HCT116 (cell line): ENCODE data around the gene CCDC71. TPM values are rescaled to one million over a fixed set of nuclear protein-coding genes. Genes with fewer than 3 reads are reported as not detected.

ENCODE experiments used
- ATAC-seq: fragments of 200-7000 bp; cut with Tn5 transposase; 2 replicates; pipeline ENCODE4 v1.9.1; 2020; ENCODE audit warnings: mild to moderate bottlenecking, moderate library complexity
- BruUV-seq: library from RNA; stranded (reverse); fragments of 400-500 nt; replicated peaks from 2 replicates; lab custom pipeline; 2021; lab: Mats Ljungman, UMichigan
- CTCF ChIA-PET: fragments of 300-600 bp; sonication (Branson Sonifier 250); formaldehyde crosslinking; loops from one replicate; lab custom pipeline; 2021; ENCODE audit warnings: antibody characterized with exemption; lab: Charles Lee
- POLR2A ChIA-PET: fragments of 300-600, 350-600 bp; sonication (Branson Sonifier 250); formaldehyde crosslinking; loops from one replicate; lab custom pipeline; 2021; ENCODE audit warnings: antibody characterized with exemption; lab: Charles Lee
- RAD21 ChIA-PET, 2 experiments: fragments of 300-600 bp; sonication (Branson Sonifier 250); formaldehyde crosslinking; loops; one replicate each; lab custom pipeline; 2023; ENCODE audit warnings: low total read pairs in 2 of 2; ENCODE audit not compliant: uncharacterized antibody in 2 of 2, unreplicated experiment in 2 of 2, low non-redundant PET in 1 of 2; lab: Charles Lee
- DNase-seq: peaks from one replicate; pipeline ENCODE4 v3.0.0-alpha.2; 2010; ENCODE audit warnings: low read depth, low spot score
- H2AFZ ChIP-seq: fragments of 200-600 bp; shearing (Covaris generic), sonication (generic); 2 replicates; pipeline ENCODE4 v1.6.1; 2017; ENCODE audit warnings: low read depth, mixed run types, mixed read lengths, antibody characterized with exemption, low read length; ENCODE audit not compliant: poor library complexity, severe bottlenecking
- H3K27ac ChIP-seq: 2 replicates; pipeline ENCODE4 v1.5.1; 2012; ENCODE audit warnings: low read depth, low read length
- H3K27me3 ChIP-seq: fragments of 200-600 bp; sonication (generic); 2 replicates; pipeline ENCODE4 v1.6.1; 2016; ENCODE audit warnings: mixed run types, low read length, mixed read lengths; ENCODE audit not compliant: insufficient read depth
- H3K36me3 ChIP-seq, 2 experiments: fragments of 200-500 bp in 1 of 2; fragments of 200-600 bp in 1 of 2; sonication (Bioruptor generic) in 1 of 2; sonication (generic) in 1 of 2; 2 replicates each; pipeline versions ENCODE4 v1.5.1 to v1.6.1; 2014 to 2016; ENCODE audit warnings: low read length in 2 of 2, inconsistent platforms in 1 of 2, mixed read lengths in 1 of 2, mixed run types in 1 of 2; ENCODE audit not compliant: insufficient read depth in 2 of 2, control insufficient read depth in 1 of 2
- H3K4me1 ChIP-seq, 2 experiments: fragments of 200-600 bp in 1 of 2; sonication (generic) in 1 of 2; 2 replicates each; pipeline versions ENCODE4 v1.5.1 to v1.6.1; 2012 to 2017; ENCODE audit warnings: low read length in 2 of 2, inconsistent platforms in 1 of 2, mild to moderate bottlenecking in 1 of 2, mixed read lengths in 1 of 2, mixed run types in 1 of 2, moderate library complexity in 1 of 2; ENCODE audit not compliant: insufficient read depth in 2 of 2, control insufficient read depth in 1 of 2
- H3K4me2 ChIP-seq: fragments of 200-600 bp; sonication (generic); 2 replicates; pipeline ENCODE4 v1.6.1; 2017; ENCODE audit warnings: mixed run types, low read length, mixed read lengths
- H3K4me3 ChIP-seq, 2 experiments: fragments of 200-600 bp in 1 of 2; sonication (generic) in 1 of 2; replicated peaks in 1 of 2; 2 replicates each; pipeline ENCODE4 v1.5.1; 2011 to 2016; ENCODE audit warnings: low read length in 2 of 2, control low read depth in 1 of 2, low read depth in 1 of 2, mild to moderate bottlenecking in 1 of 2, mixed read lengths in 1 of 2, mixed run types in 1 of 2
- H3K79me2 ChIP-seq: fragments of 200-600 bp; sonication (generic); 2 replicates; pipeline ENCODE4 v1.6.1; 2017; ENCODE audit warnings: mild to moderate bottlenecking, mixed run types, low read length, moderate library complexity, mixed read lengths; ENCODE audit not compliant: insufficient read depth
- H3K9ac ChIP-seq: fragments of 200-600 bp; sonication (generic); 2 replicates; pipeline ENCODE4 v1.6.1; 2016; ENCODE audit warnings: low read length, mixed read lengths
- H3K9me2 ChIP-seq: fragments of 200-600 bp; sonication (generic), shearing (Covaris generic); 2 replicates; pipeline ENCODE4 v1.6.1; 2017; ENCODE audit warnings: mixed run types, mild to moderate bottlenecking, moderate library complexity; ENCODE audit not compliant: insufficient read depth
- H3K9me3 ChIP-seq, 2 experiments: fragments of 200-500 bp in 1 of 2; fragments of 200-600 bp in 1 of 2; sonication (Bioruptor generic) in 1 of 2; sonication (generic) in 1 of 2; 2 replicates each; pipeline ENCODE4 v1.6.1; 2014 to 2017; ENCODE audit warnings: low read length in 2 of 2, mixed read lengths in 2 of 2, inconsistent platforms in 1 of 2, low read depth in 1 of 2, mild to moderate bottlenecking in 1 of 2, mixed run types in 1 of 2, moderate library complexity in 1 of 2; ENCODE audit not compliant: control insufficient read depth in 1 of 2, insufficient read depth in 1 of 2
- H4K20me1 ChIP-seq: fragments of 200-600 bp; sonication (generic), shearing (Covaris generic); 2 replicates; pipeline ENCODE4 v1.6.1; 2017; ENCODE audit warnings: mixed run types, mild to moderate bottlenecking, moderate library complexity; ENCODE audit not compliant: insufficient read depth
- CBX3 ChIP-seq: IDR thresholded peaks from 2 replicates; pipeline ENCODE4 v1.6.1; 2012; ENCODE audit warnings: low read depth
- EZH2phosphoT487 ChIP-seq: fragments of 200-600 bp; IDR thresholded peaks from 2 replicates; pipeline ENCODE4 v1.6.1; 2018; ENCODE audit warnings: antibody characterized with exemption, borderline replicate concordance
- FOSL1 ChIP-seq: IDR thresholded peaks from 2 replicates; pipeline ENCODE4 v1.6.1; 2012; ENCODE audit warnings: low read depth
- POLR2A ChIP-seq: IDR thresholded peaks from 2 replicates; pipeline ENCODE4 v1.7.0; 2011; ENCODE audit warnings: borderline replicate concordance; ENCODE audit not compliant: insufficient read depth, insufficient read length; ENCODE audit errors: extremely low read depth
- POLR2AphosphoS5 ChIP-seq: IDR thresholded peaks from 2 replicates; pipeline ENCODE4 v1.6.1; 2011; ENCODE audit warnings: mild to moderate bottlenecking, low read depth, low read length, moderate library complexity
- SIN3A ChIP-seq: IDR thresholded peaks from 2 replicates; pipeline ENCODE4 v1.6.1; 2012; ENCODE audit warnings: low read depth
- SP1 ChIP-seq: IDR thresholded peaks from 2 replicates; pipeline ENCODE4 v1.6.1; 2012; ENCODE audit warnings: low read depth
- ZFX ChIP-seq: fragments of 450-650 bp; IDR thresholded peaks from 2 replicates; pipeline ENCODE4 v1.6.1; 2017
- ZNF274 ChIP-seq: fragments of 200-500 bp; sonication (Bioruptor generic); IDR thresholded peaks from 2 replicates; pipeline ENCODE4 v1.6.1; 2014; ENCODE audit warnings: mild to moderate bottlenecking, low read depth, low read length, inconsistent platforms
- intact Hi-C: fragments of 100-400 bp; cut with micrococcal nuclease; formaldehyde crosslinking; loops from 2 replicates; pipeline ENCODE4 v1.10.0; 2022
- total RNA-seq: library from RNA; stranded (reverse); gene quantifications from one replicate; pipeline ENCODE4 v1.2.1, GENCODE V29; 2021; ENCODE audit not compliant: unreplicated experiment
- TF ChIP-seq, protein P1 (sequence below): IDR thresholded peaks from 2 replicates; pipeline ENCODE4 v1.6.1; 2012
- TF ChIP-seq, protein P2 (sequence below): IDR thresholded peaks from 2 replicates; pipeline ENCODE4 v1.6.1; 2012
- TF ChIP-seq, protein P3 (sequence below), 3 experiments: fragments of 200-600 bp in 1 of 3; sonication (generic) in 1 of 3; IDR thresholded peaks in 2 of 3; conservative IDR thresholded peaks in 1 of 3; 2 replicates each; pipeline ENCODE4 v1.5.1; 2012 to 2017; ENCODE audit warnings: low read depth in 2 of 3, low read length in 2 of 3, antibody characterized with exemption in 1 of 3, borderline replicate concordance in 1 of 3, control low read depth in 1 of 3, mild to moderate bottlenecking in 1 of 3, mixed read lengths in 1 of 3, mixed run types in 1 of 3, moderate library complexity in 1 of 3; ENCODE audit not compliant: insufficient read depth in 1 of 3

CCDC71 gene
- total RNA-seq, 1 experiment from 2014 or later: 32.8 TPM

DNA sequence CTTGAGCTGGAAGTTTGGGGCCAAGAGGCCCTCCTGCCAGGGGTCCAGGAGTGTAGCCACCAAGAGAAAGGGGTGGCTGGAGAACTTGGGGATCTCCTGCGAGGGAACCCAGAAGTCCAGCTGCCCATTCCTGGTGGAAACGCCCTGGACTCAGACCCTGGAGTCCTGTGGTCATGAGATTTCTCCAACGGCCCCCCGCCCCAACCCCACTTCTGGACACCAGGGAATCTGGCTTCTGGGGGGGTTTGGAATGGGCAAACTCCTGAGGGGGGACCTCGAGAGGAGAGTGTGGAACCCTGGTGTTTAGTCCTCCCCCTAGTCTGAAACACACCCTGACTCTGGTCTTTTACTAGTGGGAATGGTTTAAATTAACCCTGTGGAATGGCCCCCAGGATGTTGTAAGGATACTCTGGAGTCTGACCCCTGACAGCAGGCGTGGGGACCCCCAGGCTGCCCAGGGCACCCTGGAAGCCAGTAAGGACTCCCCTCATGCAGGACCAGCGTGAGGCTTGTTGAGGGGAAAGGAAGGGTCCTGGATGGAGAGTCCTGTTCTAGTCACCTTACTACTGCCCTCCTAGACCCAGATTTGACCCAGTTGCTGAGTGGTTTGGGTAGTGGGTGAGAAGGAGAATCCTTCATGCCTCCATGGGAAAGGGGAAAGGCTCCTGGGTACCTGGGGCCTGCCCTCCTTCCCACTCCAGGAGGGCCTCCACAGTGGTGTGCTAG, 5.8 kb upstream of the CCDC71 start:
- TF ChIP-seq, protein P1, sequence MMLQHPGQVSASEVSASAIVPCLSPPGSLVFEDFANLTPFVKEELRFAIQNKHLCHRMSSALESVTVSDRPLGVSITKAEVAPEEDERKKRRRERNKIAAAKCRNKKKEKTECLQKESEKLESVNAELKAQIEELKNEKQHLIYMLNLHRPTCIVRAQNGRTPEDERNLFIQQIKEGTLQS: no peak
- TF ChIP-seq ZNF274 (no peak), SP1 (no peak), FOSL1 (no peak)
- TF ChIP-seq, protein P2, sequence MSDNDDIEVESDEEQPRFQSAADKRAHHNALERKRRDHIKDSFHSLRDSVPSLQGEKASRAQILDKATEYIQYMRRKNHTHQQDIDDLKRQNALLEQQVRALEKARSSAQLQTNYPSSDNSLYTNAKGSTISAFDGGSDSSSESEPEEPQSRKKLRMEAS: no peak
- H3K4me2 ChIP-seq: peak overlapping the region; percentile 99
- H3K9me3 ChIP-seq: no peaks in the 10 kb centered on the region
- CTCF ChIA-PET: interaction anchor here (1.3 to 2.1 kb wide), 2 partner anchors 9 to 277 kb away, joined by 3 to 17 read pairs; no protein-coding TSS in a partner anchor
- DNase-seq (no peak), ATAC-seq (no peak)
- H3K9ac ChIP-seq: peak overlapping the region; percentile 70
- intact Hi-C loops: loop anchor here (1.0 to 5.0 kb wide), 3 partner anchors 90 to 277 kb away; partner anchors contain the start of gene GPX1
- H2AFZ ChIP-seq: no peak overlapping the region
- H3K36me3 ChIP-seq: no peaks in the 10 kb centered on the region
- peaks cover 14 to 38% of the 10 kb centered on the region in 2 experiments; a peak in 3 of 4 replicates for H3K4me1 ChIP-seq
- H3K9me2 ChIP-seq: no peaks in the 10 kb centered on the region
- H3K27ac ChIP-seq: peak overlapping the region; percentile 58; the same call in 1 of the 2 replicates
- TSS peak; percentile 36 for BruUV-seq
- peak overlapping the region; percentile 57 to 74 for H3K4me3 ChIP-seq
- no peaks in the 10 kb centered on the region for H3K79me2 ChIP-seq
- RAD21 ChIA-PET: interaction anchor here in 1 of 2 experiments (1.2 kb wide), 1 partner anchor 89 kb away, joined by 4 read pairs; no protein-coding TSS in a partner anchor
- POLR2A ChIA-PET: interaction anchor here (1.2 to 1.3 kb wide), 2 partner anchors 40 to 165 kb away, joined by 4 to 5 read pairs; partner anchors contain the start of genes LAMB2 and WDR6
- no peaks in the 10 kb centered on the region for H3K27me3 ChIP-seq
- no peaks in the 10 kb centered on the region for H4K20me1 ChIP-seq

DNA sequence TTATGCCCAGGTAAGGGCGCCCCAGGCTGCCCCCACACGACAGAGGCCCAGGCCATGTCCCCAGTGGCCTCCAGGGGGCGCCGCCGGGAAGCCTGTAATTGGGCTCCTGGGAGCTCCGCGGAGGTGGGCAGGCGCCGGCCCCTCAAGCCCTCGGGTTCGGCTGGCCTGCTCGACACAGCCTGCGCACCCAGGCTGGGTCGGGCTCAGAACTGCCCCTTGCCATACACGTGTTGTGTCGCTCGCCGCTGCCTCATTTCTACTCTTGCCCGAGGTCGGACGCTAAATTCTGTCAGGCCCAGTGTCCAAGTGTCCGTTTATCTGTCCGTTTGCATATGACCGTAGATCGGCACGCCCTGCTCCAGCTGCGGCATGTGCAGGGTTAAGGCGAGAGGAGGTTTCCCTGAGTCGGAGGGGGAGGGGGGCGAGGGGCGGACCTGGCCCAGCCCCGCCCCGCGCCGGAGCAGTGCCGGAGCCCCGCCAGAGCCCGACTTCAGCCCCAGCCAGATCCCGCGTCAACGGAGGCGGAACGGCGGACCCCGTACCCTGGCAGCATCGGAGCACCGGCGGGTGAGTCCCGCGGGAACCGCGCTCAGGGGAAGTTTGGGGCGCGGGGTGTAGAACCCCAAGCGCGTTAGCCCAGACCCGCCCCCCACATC, 5.1 kb upstream of the CCDC71 start, which contains the start of gene KLHDC8B:
TSS of gene KLHDC8B (plus strand) at position 480 of the 656 bp plus-strand sequence. CDS start 1,172 bp downstream, outside the sequence.
- Histone ChIP-seq H3K9me2 (no peaks in the 10 kb centered on the region), H3K79me2 (no peaks in the 10 kb centered on the region; the same call in 1 of the 2 replicates), H3K9ac (peak within 1 kb of the TSS; percentile 70), H3K27ac (peak within 1 kb of the TSS; percentile 58), H4K20me1 (no peaks in the 10 kb centered on the region), H3K4me2 (peak within 1 kb of the TSS; percentile 99), H2AFZ (no peak within 1 kb of the TSS), H3K4me3 (peak within 1 kb of the TSS; percentile 57 to 74), H3K36me3 (no peaks in the 10 kb centered on the region), H3K27me3 (no peaks in the 10 kb centered on the region), H3K4me1 (peaks cover 18 to 45% of the 10 kb centered on the region in 2 experiments), H3K9me3 (no peaks in the 10 kb centered on the region)
- RAD21 ChIA-PET: interaction anchor here (1.0 to 1.2 kb wide), 2 partner anchors 42 to 90 kb away, joined by 3 to 4 read pairs; no protein-coding TSS in a partner anchor
- POLR2A ChIA-PET: interaction anchor here (0.9 to 1.3 kb wide), 4 partner anchors 11 to 164 kb away, joined by 3 to 5 read pairs (median 4); partner anchors contain the start of genes LAMB2, QRICH1 and WDR6
- peak; percentile 90 for ATAC-seq
- no TSS peak for BruUV-seq
- CTCF ChIA-PET: interaction anchor here (0.6 to 2.1 kb wide), 11 partner anchors 9 to 278 kb away, joined by 3 to 18 read pairs (median 5); partner anchors contain the start of genes QRICH1 and USP4
- no peak for TF ChIP-seq CBX3
- no peak for TF ChIP-seq EZH2phosphoT487
- TF ChIP-seq, protein P3, sequence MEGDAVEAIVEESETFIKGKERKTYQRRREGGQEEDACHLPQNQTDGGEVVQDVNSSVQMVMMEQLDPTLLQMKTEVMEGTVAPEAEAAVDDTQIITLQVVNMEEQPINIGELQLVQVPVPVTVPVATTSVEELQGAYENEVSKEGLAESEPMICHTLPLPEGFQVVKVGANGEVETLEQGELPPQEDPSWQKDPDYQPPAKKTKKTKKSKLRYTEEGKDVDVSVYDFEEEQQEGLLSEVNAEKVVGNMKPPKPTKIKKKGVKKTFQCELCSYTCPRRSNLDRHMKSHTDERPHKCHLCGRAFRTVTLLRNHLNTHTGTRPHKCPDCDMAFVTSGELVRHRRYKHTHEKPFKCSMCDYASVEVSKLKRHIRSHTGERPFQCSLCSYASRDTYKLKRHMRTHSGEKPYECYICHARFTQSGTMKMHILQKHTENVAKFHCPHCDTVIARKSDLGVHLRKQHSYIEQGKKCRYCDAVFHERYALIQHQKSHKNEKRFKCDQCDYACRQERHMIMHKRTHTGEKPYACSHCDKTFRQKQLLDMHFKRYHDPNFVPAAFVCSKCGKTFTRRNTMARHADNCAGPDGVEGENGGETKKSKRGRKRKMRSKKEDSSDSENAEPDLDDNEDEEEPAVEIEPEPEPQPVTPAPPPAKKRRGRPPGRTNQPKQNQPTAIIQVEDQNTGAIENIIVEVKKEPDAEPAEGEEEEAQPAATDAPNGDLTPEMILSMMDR (IDR thresholded peaks at IDR 0.05 in 2 of 3, conservative IDR thresholded peaks at IDR 0.05 in 1 of 3; ENCODE audit: borderline replicate concordance in 1 of 3, insufficient read depth in 1 of 3, low read depth in 2 of 3, low read length in 2 of 3): peak in 2 of 3 experiments; percentile 91 to 97; a peak in 4 of 6 replicates
- no peak for TF ChIP-seq SIN3A
- peak; percentile 47 for TF ChIP-seq ZFX
- peak; percentile 36 for TF ChIP-seq POLR2A
- peak; percentile 43; the same call in 1 of the 2 replicates for TF ChIP-seq POLR2AphosphoS5
- intact Hi-C loops: loop anchor here (1.0 to 5.0 kb wide), 3 partner anchors 91 to 278 kb away; partner anchors contain the start of gene GPX1
- peak; percentile 54 for DNase-seq
